ENCODE data around the gene SMG9. TPM values are rescaled to one million over a fixed set of nuclear protein-coding genes. Genes with fewer than 3 reads are reported as not detected.

SMG9 gene
- total RNA-seq, 1 experiment from 2014 or later, result 40.8 TPM

- no peaks in the 10 kb centered on the region for H3K9me3 ChIP-seq
- DNase-seq, result no peak
Observed at GRCh38 chr19:43720936-43721335, 33.8 kb downstream of the SMG9 start.

DNA sequence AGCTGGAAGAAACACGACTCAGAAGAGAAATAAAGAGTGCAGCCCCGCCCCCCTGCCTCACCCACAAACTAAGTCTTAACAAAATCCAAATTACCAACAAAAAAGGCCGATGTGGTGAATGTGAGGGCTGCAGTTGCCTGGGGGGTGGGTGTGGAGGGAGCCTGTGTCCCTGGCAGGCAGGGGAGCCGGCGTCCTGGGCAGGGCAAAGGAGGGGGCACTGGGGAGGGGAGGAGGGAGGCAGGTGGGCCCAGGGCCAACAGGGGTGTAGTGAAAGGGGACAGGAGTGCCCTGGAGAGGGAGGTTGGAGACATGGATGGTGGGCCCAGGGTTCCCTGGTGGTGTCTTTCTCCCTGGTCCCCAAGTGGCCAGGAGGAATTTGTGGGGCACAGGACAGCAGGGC is 34.8 kb downstream of the SMG9 start:
- Histone ChIP-seq H3K36me3 (no peaks in the 10 kb centered on the region), H3K4me3 (no peak overlapping the region), H3K9me3 (no peaks in the 10 kb centered on the region), H3K27me3 (no peaks in the 10 kb centered on the region; the same call in 1 of the 2 replicates)
- DNase-seq, result no peak

More at GRCh38 chr19:43720936-43721335, 33.8 kb downstream of the SMG9 start:
- Histone ChIP-seq H3K27me3 (no peaks in the 10 kb centered on the region; the same call in 1 of the 2 replicates), H3K4me3 (no peak overlapping the region), H3K36me3 (no peaks in the 10 kb centered on the region)

- Histone ChIP-seq H3K36me3 (no peaks in the 10 kb centered on the region), H3K9me3 (no peaks in the 10 kb centered on the region), H3K27me3 (no peaks in the 10 kb centered on the region; the same call in 1 of the 2 replicates), H3K4me3 (no peak overlapping the region)
- no peak for DNase-seq
Observed at GRCh38 chr19:43719378-43719868, 35.3 kb downstream of the SMG9 start.

GRCh38 chr19:43718627-43719377 is 36.0 kb downstream of the SMG9 start:
- no peak overlapping the region for H3K4me3 ChIP-seq
- H3K9me3 ChIP-seq, result no peaks in the 10 kb centered on the region
- no peak for DNase-seq
- no peaks in the 10 kb centered on the region for H3K36me3 ChIP-seq
- no peaks in the 10 kb centered on the region; the same call in 1 of the 2 replicates for H3K27me3 ChIP-seq

DNA sequence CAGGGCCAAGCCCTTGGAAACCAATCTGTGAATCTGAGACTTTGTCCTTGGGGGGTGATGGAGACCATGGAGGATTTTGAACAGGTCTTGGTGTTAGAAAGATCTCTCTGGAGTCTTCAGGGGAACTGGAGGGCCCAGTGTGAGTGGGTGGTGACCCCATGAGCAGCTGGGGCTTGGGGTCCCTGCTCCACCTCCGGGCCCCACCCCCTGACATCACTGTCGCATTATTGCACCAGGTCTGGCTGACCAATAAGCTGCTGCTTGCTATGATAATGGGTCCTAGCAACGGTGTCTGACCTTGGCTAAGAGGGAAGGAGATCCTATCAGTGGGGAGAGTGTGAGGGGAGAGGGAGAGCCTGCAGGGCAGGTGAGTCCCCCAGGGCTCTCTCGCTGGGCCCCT is 39.0 kb downstream of the SMG9 start, which contains the start of gene IRGC:
IRGC (plus strand) TSS at position 301 of the 400 bp plus-strand sequence. CDS start 2,483 bp downstream, outside the sequence.
- Histone ChIP-seq H3K4me3 (no peak within 1 kb of the TSS), H3K36me3 (no peaks in the 10 kb centered on the region), H3K9me3 (no peaks in the 10 kb centered on the region), H3K27me3 (no peaks in the 10 kb centered on the region)
- no peak for DNase-seq

DNA sequence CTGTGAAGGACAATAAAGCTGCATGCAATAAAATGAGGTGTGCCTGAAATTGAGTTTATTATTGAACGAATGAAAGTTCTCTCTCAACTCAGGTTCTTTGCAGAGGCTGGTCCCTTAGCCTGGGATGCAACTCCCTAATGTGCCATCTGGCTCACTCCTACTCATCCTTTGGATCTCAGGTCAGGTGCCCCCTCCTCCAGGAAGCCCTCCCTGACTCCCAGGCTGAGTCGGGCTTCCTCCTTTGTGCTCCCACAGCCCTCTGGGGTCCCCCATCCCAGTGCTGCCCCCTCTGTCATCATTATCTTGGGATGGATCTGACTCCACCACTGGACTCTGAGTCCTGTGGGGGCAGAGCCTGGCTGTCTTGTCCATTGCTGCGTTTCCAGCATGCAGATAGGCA is 41.6 kb downstream of the SMG9 start:
- no peaks in the 10 kb centered on the region for H3K9me3 ChIP-seq
- H3K4me3 ChIP-seq, result no peak overlapping the region
- no peaks in the 10 kb centered on the region for H3K27me3 ChIP-seq
- H3K36me3 ChIP-seq, result no peaks in the 10 kb centered on the region
- no peak for DNase-seq

- no peaks in the 10 kb centered on the region for H3K36me3 ChIP-seq
- H3K27me3 ChIP-seq, result no peaks in the 10 kb centered on the region
- no peak overlapping the region for H3K4me3 ChIP-seq
- DNase-seq, result peak; percentile 41
- H3K9me3 ChIP-seq, result no peaks in the 10 kb centered on the region
Observed at GRCh38 chr19:43711751-43712355, 42.9 kb downstream of the SMG9 start.

DNA sequence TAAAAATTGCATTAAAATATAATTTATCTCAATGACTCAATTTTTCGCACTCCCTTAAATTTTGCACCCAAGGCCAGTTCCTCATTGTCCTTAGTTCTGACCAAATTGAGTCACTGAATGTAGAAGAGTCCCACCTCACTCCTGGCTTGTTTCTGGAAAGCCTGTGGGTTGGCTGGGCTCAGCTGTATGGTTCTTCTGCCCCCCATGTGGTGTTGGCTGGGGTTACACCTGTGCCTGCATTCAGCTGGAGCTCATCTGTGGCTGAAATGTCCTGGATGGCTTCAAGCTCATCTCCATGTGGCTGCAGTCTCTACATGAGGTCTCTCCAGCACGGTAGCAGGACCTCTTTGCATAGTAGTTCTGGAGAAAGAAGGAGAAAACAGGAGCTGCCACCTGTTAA is 46.0 kb downstream of the SMG9 start:
- H3K27me3 ChIP-seq, result no peaks in the 10 kb centered on the region
- H3K4me3 ChIP-seq, result no peak overlapping the region
- no peaks in the 10 kb centered on the region for H3K36me3 ChIP-seq
- no peak for DNase-seq
- no peaks in the 10 kb centered on the region for H3K9me3 ChIP-seq

GRCh38 chr19:43707158-43707712 is 47.5 kb downstream of the SMG9 start:
- Histone ChIP-seq H3K4me3 (no peak overlapping the region), H3K9me3 (no peaks in the 10 kb centered on the region), H3K36me3 (no peaks in the 10 kb centered on the region), H3K27me3 (no peaks in the 10 kb centered on the region)
- DNase-seq, result no peak

- no peak for DNase-seq
- no peaks in the 10 kb centered on the region for H3K27me3 ChIP-seq
- H3K9me3 ChIP-seq, result no peaks in the 10 kb centered on the region
- H3K4me3 ChIP-seq, result no peak overlapping the region
- H3K36me3 ChIP-seq, result no peaks in the 10 kb centered on the region
Observed at GRCh38 chr19:43705729-43706128, 49.0 kb downstream of the SMG9 start.

DNA sequence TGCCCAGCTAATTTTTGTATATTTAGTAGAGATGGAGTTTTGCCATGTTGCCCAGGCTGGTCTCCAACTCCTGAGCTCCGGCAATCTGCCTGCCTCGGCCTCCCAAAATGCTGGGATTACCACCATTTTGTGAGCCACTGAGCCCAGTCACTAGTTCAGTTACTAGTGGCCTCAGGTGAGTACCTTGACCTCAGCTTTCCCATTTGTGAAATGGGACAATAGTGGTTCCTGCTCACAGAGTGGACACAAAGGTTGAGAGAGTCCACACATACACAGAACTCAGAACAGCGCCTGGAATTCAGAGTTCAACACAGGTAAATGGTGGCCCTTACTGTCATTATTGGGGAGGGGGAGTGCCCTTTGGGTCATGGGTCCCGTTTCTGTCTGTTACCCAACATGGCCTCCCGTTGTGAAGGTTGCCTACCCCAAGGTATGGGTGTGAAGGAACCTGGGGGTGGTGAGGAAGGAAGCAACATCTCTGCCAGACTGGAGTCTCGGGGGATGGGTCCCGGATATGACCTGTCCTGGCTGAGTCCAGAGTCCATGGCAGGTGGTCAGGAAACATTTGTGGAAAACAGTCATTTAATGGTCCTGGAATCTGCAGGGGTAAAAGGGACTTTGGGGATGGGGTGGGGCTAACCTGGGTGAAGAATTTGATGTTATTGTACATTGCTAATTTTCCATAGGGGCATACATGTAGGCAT is 50.6 kb downstream of the SMG9 start:
- Histone ChIP-seq H3K9me3 (no peaks in the 10 kb centered on the region), H3K27me3 (no peaks in the 10 kb centered on the region), H3K4me3 (no peak overlapping the region), H3K36me3 (no peaks in the 10 kb centered on the region)
- no peak for DNase-seq

DNA sequence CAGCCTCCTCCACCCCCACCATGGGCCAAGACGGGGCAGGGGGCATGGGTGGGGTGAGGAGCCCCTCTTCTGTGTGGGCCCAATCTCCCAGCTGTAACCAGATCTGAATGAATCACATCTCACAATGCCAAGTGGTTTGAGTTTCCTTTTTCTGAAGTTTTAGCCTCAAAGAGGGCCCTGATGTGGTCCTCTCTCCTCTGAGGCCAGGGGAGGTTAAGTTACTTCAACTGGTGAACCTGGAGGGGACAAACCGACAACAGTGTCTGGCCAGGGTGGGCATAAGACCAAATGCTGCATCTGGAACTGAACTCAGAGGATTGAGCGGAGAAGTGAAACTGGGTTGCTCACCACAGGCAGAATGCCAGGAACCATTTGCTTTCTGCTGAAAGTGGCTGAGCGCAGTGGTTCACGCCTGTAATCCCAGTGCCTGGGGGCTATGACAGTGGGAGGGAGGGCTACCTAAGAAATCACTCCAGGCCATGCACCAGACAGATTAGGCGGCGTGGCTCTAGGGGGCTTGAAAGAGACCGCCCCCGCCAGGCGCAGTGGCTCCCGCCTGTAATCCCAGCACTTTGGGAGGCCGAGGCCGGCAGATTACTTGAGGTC is 54.3 kb downstream of the SMG9 start:
- H3K9me3 ChIP-seq, result no peaks in the 10 kb centered on the region
- peak; percentile 87 for DNase-seq
- H3K4me3 ChIP-seq, result peak overlapping the region; percentile 10; the same call in 1 of the 2 replicates
- no peaks in the 10 kb centered on the region for H3K36me3 ChIP-seq
- H3K27me3 ChIP-seq, result no peaks in the 10 kb centered on the region

DNA sequence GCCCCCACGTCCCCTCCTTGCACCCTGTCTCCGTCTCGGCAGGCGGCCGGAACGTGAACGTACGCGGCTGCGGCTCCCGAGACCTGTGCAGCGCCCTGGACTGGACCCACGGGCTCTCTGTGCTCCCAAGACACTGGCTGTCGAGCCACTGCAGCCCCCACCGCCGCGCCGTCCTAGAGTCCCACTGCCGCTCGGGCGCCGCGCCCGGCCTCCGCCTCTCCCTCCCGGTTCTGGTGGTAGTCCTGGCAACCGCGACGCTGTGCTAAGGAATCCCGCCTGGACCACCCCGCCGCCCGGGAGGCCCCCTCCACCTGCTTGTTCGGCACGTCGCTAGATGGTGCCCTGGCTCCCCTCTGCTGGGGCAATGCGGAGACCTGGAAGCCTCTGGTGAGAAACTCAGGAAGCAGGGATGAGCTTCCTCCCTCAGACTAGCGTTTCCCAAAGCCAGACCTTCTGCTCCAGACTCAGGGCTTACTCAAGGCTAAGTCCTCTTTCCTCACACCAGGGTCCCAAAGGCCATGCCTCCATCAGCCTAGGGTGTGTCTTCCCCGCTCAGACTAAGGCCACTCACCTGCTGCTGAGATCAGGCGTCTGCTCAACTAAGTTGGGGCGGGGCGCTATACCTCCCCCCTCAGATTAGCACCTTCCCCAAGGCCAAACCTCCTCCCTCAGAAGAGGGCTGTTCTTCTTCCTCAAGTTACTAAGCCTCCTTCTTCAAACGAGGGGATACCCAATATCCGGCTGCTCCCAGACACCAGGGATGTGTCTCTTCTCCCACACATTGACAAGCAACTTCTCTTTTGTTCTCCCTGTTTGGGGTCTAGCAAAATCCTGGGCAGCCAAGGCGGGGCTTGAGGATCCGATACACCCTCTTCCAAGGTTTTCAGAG is 55.0 kb downstream of the SMG9 start:
- Histone ChIP-seq H3K27me3 (no peaks in the 10 kb centered on the region; the same call in 1 of the 2 replicates), H3K36me3 (no peaks in the 10 kb centered on the region), H3K9me3 (no peaks in the 10 kb centered on the region), H3K4me3 (no peak overlapping the region)
- no peak for DNase-seq

- Histone ChIP-seq H3K27me3 (no peaks in the 10 kb centered on the region; the same call in 1 of the 2 replicates), H3K9me3 (peaks cover 1% of the 10 kb centered on the region), H3K36me3 (no peaks in the 10 kb centered on the region), H3K4me3 (no peak overlapping the region)
- no peak for DNase-seq
Observed at GRCh38 chr19:43697295-43697694, 57.5 kb downstream of the SMG9 start.

DNA sequence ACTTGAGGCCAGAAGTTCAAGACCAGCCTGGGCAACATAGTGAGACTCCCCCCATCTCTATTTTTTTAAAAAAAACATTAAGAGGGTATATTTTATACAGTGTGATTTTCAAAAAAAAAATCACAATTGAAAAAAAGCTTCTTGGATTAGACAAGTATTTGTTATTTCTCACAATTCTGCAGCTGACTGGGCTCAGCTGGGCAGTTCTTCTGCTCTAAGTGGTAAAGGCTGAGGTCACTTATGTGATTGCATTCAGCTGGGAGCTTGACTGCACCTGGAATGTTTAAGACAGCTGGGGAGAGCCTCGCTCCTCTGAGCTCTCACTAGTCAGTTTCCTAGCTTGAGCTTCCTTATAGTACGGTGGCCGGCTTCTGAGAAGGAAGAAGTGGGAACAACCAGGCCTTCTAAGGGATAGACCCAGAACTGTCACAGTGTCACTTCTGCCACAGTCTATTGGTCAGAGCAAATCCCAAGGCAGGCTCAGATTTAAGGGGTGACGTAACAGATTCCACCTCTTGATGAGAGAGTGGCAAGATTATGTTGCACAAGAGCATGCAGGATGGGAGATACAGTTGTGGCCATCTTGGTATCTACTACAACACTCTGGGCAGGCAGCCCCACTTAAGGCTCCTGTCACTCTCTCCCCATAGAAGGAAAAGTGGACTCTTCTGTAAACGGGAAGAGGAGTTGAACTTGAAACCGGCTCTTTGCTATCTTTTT is 58.6 kb downstream of the SMG9 start:
- H3K27me3 ChIP-seq, result no peaks in the 10 kb centered on the region; the same call in 1 of the 2 replicates
- H3K9me3 ChIP-seq, result peaks cover 13% of the 10 kb centered on the region
- DNase-seq, result no peak
- no peak overlapping the region for H3K4me3 ChIP-seq
- no peaks in the 10 kb centered on the region for H3K36me3 ChIP-seq

Data from MG63 (cell line).